ENCODE data around the gene DBF4B. TPM values are rescaled to one million over a fixed set of nuclear protein-coding genes. Genes with fewer than 3 reads are reported as not detected.

The DBF4B gene
- total and polyA plus RNA-seq, 2 of the 13 experiments (the other 11 are each of a cell fraction or from before 2014, with no cell fraction given): 11.7 to 13.2 TPM

DNA sequence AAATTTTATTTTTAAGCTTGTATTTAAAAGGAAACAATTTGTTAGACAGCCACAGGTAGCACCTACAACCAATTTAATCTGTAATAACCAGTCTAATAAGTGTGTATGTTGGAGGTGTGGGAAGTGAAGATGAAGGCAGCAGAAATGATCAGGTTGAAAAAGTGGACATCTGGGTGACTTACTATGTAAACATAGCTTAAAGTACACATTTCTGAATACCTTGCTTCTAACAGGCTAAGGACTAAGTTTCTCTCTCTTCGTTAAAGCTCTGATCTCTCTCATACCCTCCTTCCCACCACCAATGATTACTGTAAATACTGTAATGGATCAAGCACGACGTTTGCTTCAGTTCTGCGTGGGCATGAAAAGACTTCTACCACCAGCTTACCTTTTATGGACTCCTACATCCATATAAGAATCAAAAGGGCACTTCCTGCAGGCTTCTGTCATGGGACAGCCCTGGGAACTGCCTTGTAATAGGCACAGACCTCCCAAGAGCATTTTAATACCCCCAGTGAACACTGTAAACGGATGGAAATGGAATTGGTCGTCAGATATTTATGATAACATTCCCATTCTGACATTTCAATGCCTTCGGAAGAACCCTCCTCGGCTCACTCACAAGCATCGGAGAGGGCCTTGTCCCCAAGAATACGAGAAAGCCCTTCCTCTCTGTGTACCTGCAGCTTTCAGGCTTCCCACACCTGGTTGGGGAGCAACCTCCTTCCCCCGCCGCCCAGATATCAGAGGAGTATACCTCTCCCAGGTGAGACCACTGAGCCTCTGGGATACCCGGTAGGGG is 19.6 kb upstream of the DBF4B start (continued):
- no peak for TF ChIP-seq ZNF460 (CRISPR knock-in tag; IDR thresholded peaks at IDR 0.05; ENCODE audit: borderline replicate concordance)
- TF ChIP-seq ARNTL (CRISPR knock-in tag; IDR thresholded peaks at IDR 0.05): 0 out of 2 replicates have a peak, but pooled peaks have one; percentile 39
- no peak for TF ChIP-seq KDM5A (IDR thresholded peaks at IDR 0.05; ENCODE audit: borderline replicate concordance, low read length)
- no peak for TF ChIP-seq SMARCE1 (IDR thresholded peaks at IDR 0.05; ENCODE audit: borderline replicate concordance)
- TF ChIP-seq MXD4 (CRISPR knock-in tag; IDR thresholded peaks at IDR 0.05): 0 out of 2 replicates have a peak, but pooled peaks have one; percentile 11
- TF ChIP-seq ZNF331 (CRISPR knock-in tag; IDR thresholded peaks at IDR 0.05): no peak
- peak; percentile 76; the same call in 1 of the 2 replicates for TF ChIP-seq ZNF343 (CRISPR knock-in tag; IDR thresholded peaks at IDR 0.05)
- 0 out of 2 replicates have a peak, but pooled peaks have one; percentile 19 for TF ChIP-seq ZNF816 (CRISPR knock-in tag; IDR thresholded peaks at IDR 0.05; ENCODE audit: borderline replicate concordance)
- TF ChIP-seq RCOR2 (CRISPR knock-in tag; IDR thresholded peaks at IDR 0.05): 0 out of 2 replicates have a peak, but pooled peaks have one; percentile 6
- TF ChIP-seq FOXA1 (IDR thresholded peaks at IDR 0.05): no peak
- TF ChIP-seq FOXA1 (CRISPR knock-in tag; IDR thresholded peaks at IDR 0.05): peak; percentile 74
- no peak for TF ChIP-seq POLR2G (IDR thresholded peaks at IDR 0.05; ENCODE audit: low read depth, low read length)
- no peak for TF ChIP-seq ZNF264 (CRISPR knock-in tag; IDR thresholded peaks at IDR 0.05)
- no peak for TF ChIP-seq ZNF564 (CRISPR knock-in tag; IDR thresholded peaks at IDR 0.05)
- TF ChIP-seq RFXAP (CRISPR knock-in tag; IDR thresholded peaks at IDR 0.05; ENCODE audit: borderline replicate concordance): 0 out of 2 replicates have a peak, but pooled peaks have one; percentile 15
- TF ChIP-seq ZNF225 (CRISPR knock-in tag; IDR thresholded peaks at IDR 0.05): no peak
- TF ChIP-seq ZNF232 (CRISPR knock-in tag; IDR thresholded peaks at IDR 0.05; ENCODE audit: borderline replicate concordance): no peak
- TF ChIP-seq ZC3H13 (CRISPR knock-in tag; IDR thresholded peaks at IDR 0.05): 0 out of 2 replicates have a peak, but pooled peaks have one; percentile 18
- TF ChIP-seq ZNF503 (CRISPR knock-in tag; IDR thresholded peaks at IDR 0.05): 0 out of 2 replicates have a peak, but pooled peaks have one; percentile 10
- TF ChIP-seq TRAFD1 (CRISPR knock-in tag; IDR thresholded peaks at IDR 0.05; ENCODE audit: borderline replicate concordance): no peak

Data from HepG2 (cell line).